ENCODE data around the gene DCC. TPM values are rescaled to one million over a fixed set of nuclear protein-coding genes. Genes with fewer than 3 reads are reported as not detected.

Gene DCC
- total RNA-seq, 4 donors from 2014 or later, result 0.16 TPM; not detected in 3

GRCh38 chr18:52875725-52876124 is 535.7 kb downstream of the DCC start:
- no peak for TF ChIP-seq CTCF (IDR thresholded peaks at IDR 0.05)
- no peak for TF ChIP-seq EP300 (IDR thresholded peaks at IDR 0.05)
- no peak for TF ChIP-seq POLR2AphosphoS5 (IDR thresholded peaks at IDR 0.05)
- TF ChIP-seq POLR2A (IDR thresholded peaks at IDR 0.05), result no peak
- Histone ChIP-seq H3K27me3 (no peaks in the 10 kb centered on the region), H3K36me3 (no peaks in the 10 kb centered on the region), H3K27ac (no peak overlapping the region), H3K4me1 (no peaks in the 10 kb centered on the region), H3K9me3 (no peaks in the 10 kb centered on the region), H3K4me3 (no peak overlapping the region)
- WGBS, result 51% methylated on average over 5 of the region's 5 CpGs
- DNase-seq (ENCODE audit: low spot score in 2 of 2), result no peak

GRCh38 chr18:52888014-52888413 is 548.0 kb downstream of the DCC start:
- Histone ChIP-seq H3K36me3 (no peaks in the 10 kb centered on the region), H3K27me3 (no peaks in the 10 kb centered on the region), H3K4me3 (no peak overlapping the region), H3K27ac (no peak overlapping the region), H3K4me1 (no peaks in the 10 kb centered on the region), H3K9me3 (no peaks in the 10 kb centered on the region)
- TF ChIP-seq POLR2A (IDR thresholded peaks at IDR 0.05), result no peak
- TF ChIP-seq POLR2AphosphoS5 (IDR thresholded peaks at IDR 0.05), result no peak
- DNase-seq (ENCODE audit: low spot score in 2 of 2), result no peak

GRCh38 chr18:52894801-52895200 is 554.8 kb downstream of the DCC start:
- TF ChIP-seq CTCF (IDR thresholded peaks at IDR 0.05), result no peak
- TF ChIP-seq EP300 (IDR thresholded peaks at IDR 0.05), result no peak
- no peak for TF ChIP-seq POLR2A (IDR thresholded peaks at IDR 0.05)
- no peak for TF ChIP-seq POLR2AphosphoS5 (IDR thresholded peaks at IDR 0.05)
- 87% methylated on average over 3 of the region's 3 CpGs for WGBS
- Histone ChIP-seq H3K27me3 (no peaks in the 10 kb centered on the region), H3K4me1 (no peaks in the 10 kb centered on the region), H3K27ac (no peak overlapping the region), H3K4me3 (no peak overlapping the region), H3K36me3 (no peaks in the 10 kb centered on the region), H3K9me3 (no peaks in the 10 kb centered on the region)
- DNase-seq (ENCODE audit: low spot score in 2 of 2), result no peak

- H3K9me3 ChIP-seq, result no peaks in the 10 kb centered on the region
- no peak for DNase-seq (ENCODE audit: low spot score in 2 of 2)
- no peak for TF ChIP-seq POLR2AphosphoS5 (IDR thresholded peaks at IDR 0.05)
- TF ChIP-seq POLR2A (IDR thresholded peaks at IDR 0.05), result no peak
- no peak for TF ChIP-seq CTCF (IDR thresholded peaks at IDR 0.05)
- TF ChIP-seq EP300 (IDR thresholded peaks at IDR 0.05), result no peak
- H3K4me3 ChIP-seq, result no peak overlapping the region
- no peaks in the 10 kb centered on the region for H3K27me3 ChIP-seq
- H3K36me3 ChIP-seq, result no peaks in the 10 kb centered on the region
- H3K4me1 ChIP-seq, result no peaks in the 10 kb centered on the region
- no peak overlapping the region for H3K27ac ChIP-seq
- 45% methylated on average over 5 of the region's 5 CpGs for WGBS
These were observed 557.9 kb downstream of the DCC start for GRCh38 chr18:52897611-52898484.

- WGBS, result 24% methylated on average over 3 of the region's 3 CpGs
- TF ChIP-seq POLR2A (IDR thresholded peaks at IDR 0.05) (no peak), EP300 (IDR thresholded peaks at IDR 0.05) (no peak), CTCF (IDR thresholded peaks at IDR 0.05) (no peak), POLR2AphosphoS5 (IDR thresholded peaks at IDR 0.05) (no peak)
These were observed 558.6 kb downstream of the DCC start for GRCh38 chr18:52898485-52899058.

More at GRCh38 chr18:52898485-52899058, 558.6 kb downstream of the DCC start:
- Histone ChIP-seq H3K4me1 (no peaks in the 10 kb centered on the region), H3K36me3 (no peaks in the 10 kb centered on the region), H3K4me3 (no peak overlapping the region), H3K27me3 (no peaks in the 10 kb centered on the region), H3K27ac (no peak overlapping the region), H3K9me3 (no peaks in the 10 kb centered on the region)
- no peak for DNase-seq (ENCODE audit: low spot score in 2 of 2)
